ENCODE data around the gene TTI1. TPM values are rescaled to one million over a fixed set of nuclear protein-coding genes. Genes with fewer than 3 reads are reported as not detected.

Gene TTI1
- total and polyA plus RNA-seq, 12 donors, result 8.3 to 14.8 (median 11.2) TPM

DNA sequence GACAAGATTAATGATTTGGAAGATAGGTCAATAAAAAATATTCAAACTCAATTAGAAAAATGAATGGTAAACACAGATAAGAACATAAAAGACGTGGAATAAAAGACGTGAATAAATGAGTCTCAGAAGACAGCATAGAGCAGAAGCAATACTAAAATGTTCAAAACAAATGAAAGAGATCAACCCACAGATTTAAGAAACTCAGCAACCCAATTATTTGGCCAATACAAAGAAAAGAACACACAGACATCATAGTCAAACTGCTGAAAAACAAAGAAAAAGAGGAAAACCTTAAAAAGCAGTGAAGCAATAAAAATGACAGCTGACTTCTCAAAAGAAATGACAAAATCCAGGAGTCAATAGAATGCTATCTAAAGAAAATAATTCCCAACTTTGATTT, 14.9 kb downstream of the TTI1 start:
- no peak for ATAC-seq
- peaks cover 0 to 24% (median 13%) of the 10 kb centered on the region in 11 donors for H3K9me3 ChIP-seq
- intact Hi-C loops (cut with DNase I), result no loop called here
- WGBS, 2 donors, result 99 to 100% methylated on average over 2 of the region's 2 CpGs
- peaks cover 0 to 13% (median 6%) of the 10 kb centered on the region in 9 donors for H3K4me1 ChIP-seq
- no peaks in the 10 kb centered on the region for H3K27me3 ChIP-seq
- H3K36me3 ChIP-seq, result peaks cover 0 to 60% (median 19%) of the 10 kb centered on the region in 9 donors
- no peak overlapping the region for H3K27ac ChIP-seq
- no peak for DNase-seq
- H3K4me3 ChIP-seq, result no peak overlapping the region
- TF ChIP-seq, protein P1, sequence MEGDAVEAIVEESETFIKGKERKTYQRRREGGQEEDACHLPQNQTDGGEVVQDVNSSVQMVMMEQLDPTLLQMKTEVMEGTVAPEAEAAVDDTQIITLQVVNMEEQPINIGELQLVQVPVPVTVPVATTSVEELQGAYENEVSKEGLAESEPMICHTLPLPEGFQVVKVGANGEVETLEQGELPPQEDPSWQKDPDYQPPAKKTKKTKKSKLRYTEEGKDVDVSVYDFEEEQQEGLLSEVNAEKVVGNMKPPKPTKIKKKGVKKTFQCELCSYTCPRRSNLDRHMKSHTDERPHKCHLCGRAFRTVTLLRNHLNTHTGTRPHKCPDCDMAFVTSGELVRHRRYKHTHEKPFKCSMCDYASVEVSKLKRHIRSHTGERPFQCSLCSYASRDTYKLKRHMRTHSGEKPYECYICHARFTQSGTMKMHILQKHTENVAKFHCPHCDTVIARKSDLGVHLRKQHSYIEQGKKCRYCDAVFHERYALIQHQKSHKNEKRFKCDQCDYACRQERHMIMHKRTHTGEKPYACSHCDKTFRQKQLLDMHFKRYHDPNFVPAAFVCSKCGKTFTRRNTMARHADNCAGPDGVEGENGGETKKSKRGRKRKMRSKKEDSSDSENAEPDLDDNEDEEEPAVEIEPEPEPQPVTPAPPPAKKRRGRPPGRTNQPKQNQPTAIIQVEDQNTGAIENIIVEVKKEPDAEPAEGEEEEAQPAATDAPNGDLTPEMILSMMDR (IDR thresholded peaks at IDR 0.05), result no peak

DNA sequence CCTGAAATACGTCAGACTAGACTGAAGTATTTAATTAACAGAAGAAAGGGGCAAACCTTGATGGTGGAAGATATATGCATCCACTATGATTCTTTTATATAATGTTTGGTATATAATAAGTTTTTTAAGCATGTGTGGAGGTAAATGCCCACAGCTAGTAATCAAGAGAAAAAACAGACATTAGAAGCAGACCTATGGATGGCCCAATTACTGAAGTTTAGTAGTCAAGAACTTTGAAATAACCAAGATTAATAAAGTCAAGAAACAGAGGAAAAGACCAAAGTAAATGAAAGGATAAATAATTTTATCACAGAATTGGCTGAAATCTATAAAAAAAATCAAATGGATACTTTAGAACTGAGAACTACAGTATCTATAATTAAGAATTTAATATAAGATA, 15.3 kb downstream of the TTI1 start:
- 97 to 98% methylated on average over 1 of the region's 1 CpG for WGBS, 2 donors
- Histone ChIP-seq H3K4me1 (peaks cover 0 to 15% (median 3%) of the 10 kb centered on the region in 9 donors), H3K4me3 (no peak overlapping the region), H3K27me3 (no peaks in the 10 kb centered on the region), H3K9me3 (peaks cover 0 to 24% (median 13%) of the 10 kb centered on the region in 11 donors), H3K27ac (no peak overlapping the region), H3K36me3 (peaks cover 0 to 65% (median 21%) of the 10 kb centered on the region in 9 donors)
- intact Hi-C loops (cut with DNase I), result no loop called here
- no peak for ATAC-seq
- DNase-seq, result no peak
- TF ChIP-seq, protein P1 (IDR thresholded peaks at IDR 0.05), result no peak

DNA sequence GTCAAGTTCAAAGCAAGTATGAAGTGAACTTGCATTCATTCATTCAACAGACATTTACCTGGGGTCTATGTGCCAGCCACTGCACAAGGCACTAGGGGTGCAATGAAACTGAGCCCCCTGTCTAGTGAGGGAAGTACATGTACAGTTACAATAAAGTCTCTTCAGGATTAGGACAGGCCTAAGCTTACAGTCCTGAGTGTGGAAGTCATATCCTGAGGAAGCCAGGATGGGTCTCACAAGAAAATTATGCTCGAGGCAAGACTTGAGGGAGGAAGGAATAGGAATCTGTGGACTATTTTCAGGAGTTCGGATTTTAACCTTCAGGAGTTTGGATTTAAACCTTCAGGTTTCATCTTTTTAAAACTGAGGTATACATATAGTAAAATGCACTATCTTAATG, 19.4 kb downstream of the TTI1 start:
- Histone ChIP-seq H3K4me1 (peaks cover 0 to 22% (median 4%) of the 10 kb centered on the region in 9 donors), H3K9me3 (peaks cover 0 to 21% (median 13%) of the 10 kb centered on the region in 11 donors), H3K36me3 (peaks cover 0 to 90% (median 29%) of the 10 kb centered on the region in 9 donors), H3K27ac (no peak overlapping the region), H3K27me3 (no peaks in the 10 kb centered on the region), H3K4me3 (no peak overlapping the region)
- intact Hi-C loops (cut with DNase I), result no loop called here
- 68 to 75% methylated on average over 2 of the region's 2 CpGs for WGBS, 2 donors
- DNase-seq (no peak), ATAC-seq (no peak)
- TF ChIP-seq, protein P1 (IDR thresholded peaks at IDR 0.05), result no peak

DNA sequence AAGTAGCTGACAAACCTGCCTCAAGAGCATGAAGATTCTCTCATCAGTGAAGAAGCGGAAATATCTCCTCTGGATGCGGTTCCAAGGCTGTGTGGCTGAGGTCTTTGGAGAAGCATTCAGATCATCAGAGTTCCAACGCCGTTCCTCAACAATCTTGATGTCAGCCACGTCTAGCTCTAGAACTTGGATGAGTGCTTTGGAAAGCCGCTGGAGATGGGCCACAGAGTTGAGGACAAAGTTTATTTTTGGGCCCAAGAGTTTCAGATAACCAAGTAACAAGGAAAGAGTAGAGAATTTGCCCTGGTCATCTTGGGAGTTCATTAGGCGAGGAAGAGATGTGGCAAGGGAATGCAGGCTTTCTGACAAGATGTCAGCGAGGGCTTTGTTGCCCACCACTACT, 20.9 kb downstream of the TTI1 start:
- Histone ChIP-seq H3K27me3 (no peaks in the 10 kb centered on the region), H3K36me3 (peaks cover 0 to 82% (median 19%) of the 10 kb centered on the region in 9 donors), H3K27ac (no peak overlapping the region), H3K9me3 (peaks cover 0 to 6% (median 0%) of the 10 kb centered on the region in 11 donors), H3K4me1 (peaks cover 0 to 22% (median 4%) of the 10 kb centered on the region in 9 donors), H3K4me3 (no peak overlapping the region)
- intact Hi-C loops (cut with DNase I), result no loop called here
- ATAC-seq, result no peak
- 86 to 88% methylated on average over 8 of the region's 8 CpGs for WGBS, 2 donors
- no peak for DNase-seq
- TF ChIP-seq, protein P1 (IDR thresholded peaks at IDR 0.05), result no peak
